NCI-H524 (cell line): ENCODE results near the gene CMSS1.
A peak's percentile ranks its signal among the peaks of the same experiment; 100 is the strongest.

ENCODE experiments used
- DNase-seq, 2 experiments: peaks; one replicate each; lab custom pipeline; 2025; lab: John Stamatoyannopoulos, UW

The CMSS1 gene

GRCh38 chr3:100144255-100144866 is 326.7 kb downstream of the CMSS1 start:
- no peak for DNase-seq

GRCh38 chr3:100149130-100149529 is 331.5 kb downstream of the CMSS1 start:
- DNase-seq, result peak in 1 of 2 experiments; percentile 27

- peak in 1 of 2 experiments; percentile 18 for DNase-seq
These were observed 332.2 kb downstream of the CMSS1 start for GRCh38 chr3:100149713-100150415.

GRCh38 chr3:100150473-100150872 is 332.8 kb downstream of the CMSS1 start:
- DNase-seq, result no peak

- no peak for DNase-seq
These were observed 333.5 kb downstream of the CMSS1 start for GRCh38 chr3:100151024-100151707.

GRCh38 chr3:100154171-100154570 is 336.5 kb downstream of the CMSS1 start:
- no peak for DNase-seq

- no peak for DNase-seq
These were observed 337.5 kb downstream of the CMSS1 start for GRCh38 chr3:100155128-100155527.

- no peak for DNase-seq
These were observed 337.9 kb downstream of the CMSS1 start for GRCh38 chr3:100155590-100155989.

GRCh38 chr3:100157685-100158084 is 340.0 kb downstream of the CMSS1 start:
- no peak for DNase-seq

GRCh38 chr3:100158918-100159330 is 341.3 kb downstream of the CMSS1 start:
- DNase-seq, result peak; percentile 88 to 97

GRCh38 chr3:100159331-100160153 is 341.9 kb downstream of the CMSS1 start:
- no peak for DNase-seq

- DNase-seq, result no peak
These were observed 342.9 kb downstream of the CMSS1 start for GRCh38 chr3:100160521-100160920.

- peak in 1 of 2 experiments; percentile 12 for DNase-seq
These were observed 346.1 kb downstream of the CMSS1 start for GRCh38 chr3:100163787-100164186.

- no peak for DNase-seq
These were observed 347.1 kb downstream of the CMSS1 start for GRCh38 chr3:100164743-100165142.

GRCh38 chr3:100165926-100166550 is 348.4 kb downstream of the CMSS1 start:
- no peak for DNase-seq

GRCh38 chr3:100169201-100169920 is 351.7 kb downstream of the CMSS1 start:
- peak in 1 of 2 experiments; percentile 29 for DNase-seq

GRCh38 chr3:100170486-100170885 is 352.8 kb downstream of the CMSS1 start:
- DNase-seq, result no peak

- no peak for DNase-seq
These were observed 353.7 kb downstream of the CMSS1 start for GRCh38 chr3:100171211-100171914.

GRCh38 chr3:100173961-100174360 is 356.3 kb downstream of the CMSS1 start:
- DNase-seq, result no peak

GRCh38 chr3:100175637-100176280 is 358.1 kb downstream of the CMSS1 start:
- DNase-seq, result no peak
